HG03575 (cell line): ENCODE measurements around the gene TK2.
"Not testable (repeated sequence)": the region's sequence is repeated elsewhere in the genome, so short reads cannot be mapped to it uniquely, and the experiment has no call there.

Source experiments
- ATAC-seq: cut with Tn5 transposase; IDR thresholded peaks from one replicate; pipeline ENCODE4 v1.9.1; 2021; ENCODE audit not compliant: unreplicated experiment, insufficient number of reproducible peaks, low FRiP score; ENCODE audit errors: extremely low read depth

Gene TK2

GRCh38 chr16:66549284-66550131 is at the start of gene TK2:
TK2 (minus strand) TSS chr16:66550122; CDS start chr16:66550061, 61 bp downstream.
- no peak for ATAC-seq

GRCh38 chr16:66598111-66598510 is 48.2 kb upstream of the TK2 start:
- no peak for ATAC-seq

- ATAC-seq, result no peak
These were observed 47.3 kb upstream of the TK2 start for GRCh38 chr16:66596986-66597848.

GRCh38 chr16:66596559-66596958 is 46.6 kb upstream of the TK2 start:
- not testable (repeated sequence) for ATAC-seq

- ATAC-seq, result no peak
These were observed 44.8 kb upstream of the TK2 start for GRCh38 chr16:66594739-66595138.

GRCh38 chr16:66592814-66593213 is 42.9 kb upstream of the TK2 start:
- no peak for ATAC-seq

- ATAC-seq, result no peak
These were observed 42.3 kb upstream of the TK2 start for GRCh38 chr16:66592241-66592640.

- no peak for ATAC-seq
These were observed 41.1 kb upstream of the TK2 start for GRCh38 chr16:66591018-66591417.

- no peak for ATAC-seq
These were observed 40.4 kb upstream of the TK2 start for GRCh38 chr16:66590322-66590721.

- no peak for ATAC-seq
These were observed 39.2 kb upstream of the TK2 start for GRCh38 chr16:66588981-66589713.

- no peak for ATAC-seq
These were observed 38.1 kb upstream of the TK2 start for GRCh38 chr16:66587881-66588600.

- no peak for ATAC-seq
These were observed 35.7 kb upstream of the TK2 start for GRCh38 chr16:66585481-66586239.

GRCh38 chr16:66581246-66581952 is 31.5 kb upstream of the TK2 start:
- no peak for ATAC-seq

GRCh38 chr16:66580605-66581209 is 30.8 kb upstream of the TK2 start:
- ATAC-seq, result no peak

GRCh38 chr16:66578651-66579531 is 29.0 kb upstream of the TK2 start, which contains the start of gene CMTM2:
CMTM2 (plus strand) TSS chr16:66579463; CDS start chr16:66579608, 145 bp downstream.
- ATAC-seq, result no peak

- ATAC-seq, result no peak
These were observed 26.4 kb upstream of the TK2 start for GRCh38 chr16:66576296-66576695.
